ENCODE results near the gene RFLNA.
A peak's percentile ranks its signal among the peaks of the same experiment; 100 is the strongest.

RFLNA gene

DNA sequence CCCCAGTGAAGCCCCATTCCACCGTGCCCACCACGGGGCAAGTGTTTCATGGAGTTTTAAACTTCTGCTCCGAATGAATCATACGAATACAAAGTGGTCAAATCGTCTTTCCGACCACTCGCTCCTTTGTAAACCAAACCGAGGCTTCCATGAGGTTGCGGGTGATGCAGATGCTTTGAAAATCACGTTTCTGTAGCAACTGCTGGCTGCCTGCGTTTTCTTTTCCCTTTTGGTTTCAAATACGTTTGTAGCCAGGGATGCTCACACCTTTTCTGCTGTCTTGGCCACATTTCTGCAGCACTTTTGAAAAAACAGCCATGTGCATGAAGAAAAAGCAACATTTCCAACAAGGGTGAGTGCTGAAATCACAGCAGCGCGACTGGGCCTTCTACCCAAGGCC, 33.7 kb downstream of the RFLNA start:
- H3K79me1 ChIP-seq (ENCODE audit: low read length) = no peaks in the 10 kb centered on the region
- no peak overlapping the region for H2AK5ac ChIP-seq (ENCODE audit: low read length)
- no peak overlapping the region for H4K8ac ChIP-seq (ENCODE audit: low read depth, low read length)
- H3K9ac ChIP-seq (ENCODE audit: low read length) = no peak overlapping the region
- H3K27ac ChIP-seq (ENCODE audit: low read depth, low read length) = no peak overlapping the region
- H3K4me3 ChIP-seq (ENCODE audit: low read depth, low read length) = no peak overlapping the region
- H3K9me3 ChIP-seq (ENCODE audit: insufficient read depth, low read depth, low read length) = peaks cover 20% of the 10 kb centered on the region
- H3K4ac ChIP-seq (ENCODE audit: low read depth, low read length) = no peak overlapping the region
- no peak overlapping the region for H3K4me2 ChIP-seq (ENCODE audit: low read length)
- H2BK120ac ChIP-seq (ENCODE audit: insufficient read depth, low read length, poor library complexity) = no peak overlapping the region
- H3K4me1 ChIP-seq (ENCODE audit: control insufficient read depth in 1 of 2, insufficient read depth in 2 of 2, low read length in 2 of 2) = no peaks in the 10 kb centered on the region
- no peaks in the 10 kb centered on the region for H3K27me3 ChIP-seq (ENCODE audit: insufficient read depth, low read length)
- no peak for DNase-seq
- H2BK5ac ChIP-seq (ENCODE audit: low read depth, low read length, poor library complexity) = no peak overlapping the region
- H4K91ac ChIP-seq (ENCODE audit: low read depth, low read length) = no peak overlapping the region
- H3K36me3 ChIP-seq (ENCODE audit: control insufficient read depth in 1 of 2, insufficient read depth in 2 of 2, low read length in 2 of 2) = peaks cover 84 to 86% of the 10 kb centered on the region in 2 experiments
- no peak overlapping the region for H2AFZ ChIP-seq (ENCODE audit: insufficient read depth, low read length, poor library complexity)
- H4K12ac ChIP-seq (ENCODE audit: low read depth, low read length) = no peak overlapping the region
- no peak overlapping the region for H2BK12ac ChIP-seq (ENCODE audit: low read length)
- no CpG with 5 or more reads among the region's 14 CpGs for WGBS (ENCODE audit: extremely low coverage, insufficient coverage, insufficient read length)
- no peak overlapping the region for H3K23ac ChIP-seq (ENCODE audit: low read length)
- H3K14ac ChIP-seq (ENCODE audit: low read length) = no peak overlapping the region
- no peaks in the 10 kb centered on the region for H3K79me2 ChIP-seq (ENCODE audit: control insufficient read depth, insufficient read depth, low read length, poor library complexity)
- no peak overlapping the region for H3K18ac ChIP-seq (ENCODE audit: low read length)

DNA sequence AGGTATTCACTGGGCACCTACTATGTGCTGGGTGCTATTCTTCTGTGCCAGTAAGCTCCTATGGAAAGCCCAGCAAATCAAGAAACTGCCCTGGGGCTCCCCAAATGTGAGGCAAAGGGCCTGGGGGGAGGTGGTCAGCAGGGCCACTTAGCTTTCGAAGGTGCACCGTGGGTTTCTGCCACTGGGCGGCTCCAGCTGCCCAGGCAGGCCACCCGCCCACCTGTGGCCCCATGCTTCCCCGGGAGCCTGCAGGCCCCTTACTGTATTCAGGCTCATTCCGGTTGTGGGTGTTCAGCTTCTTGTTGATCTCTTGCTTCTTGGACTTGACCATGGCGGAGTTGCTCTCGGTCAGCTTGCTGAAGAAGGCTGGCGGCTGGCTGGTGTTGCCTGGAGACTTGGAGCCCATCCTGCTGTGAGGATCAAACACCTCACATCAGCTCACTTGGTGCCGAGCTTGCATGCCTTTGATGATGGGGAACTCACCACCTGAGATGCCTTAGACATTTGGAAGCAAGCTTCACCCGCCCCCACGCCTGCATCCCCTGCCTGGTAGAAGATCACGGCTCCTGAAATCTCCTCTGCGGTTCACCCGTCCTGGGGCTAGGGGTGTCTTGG, 37.3 kb downstream of the RFLNA start:
- Histone ChIP-seq H2BK12ac (ENCODE audit: low read length) (no peak overlapping the region), H2AFZ (ENCODE audit: insufficient read depth, low read length, poor library complexity) (no peak overlapping the region), H3K18ac (ENCODE audit: low read length) (no peak overlapping the region), H3K9me3 (ENCODE audit: insufficient read depth, low read depth, low read length) (peaks cover 7% of the 10 kb centered on the region), H3K27ac (ENCODE audit: low read depth, low read length) (no peak overlapping the region), H3K9ac (ENCODE audit: low read length) (no peak overlapping the region), H3K4me1 (ENCODE audit: control insufficient read depth in 1 of 2, insufficient read depth in 2 of 2, low read length in 2 of 2) (no peaks in the 10 kb centered on the region), H2BK5ac (ENCODE audit: low read depth, low read length, poor library complexity) (no peak overlapping the region), H3K4me2 (ENCODE audit: low read length) (no peak overlapping the region), H3K4me3 (ENCODE audit: low read depth, low read length) (no peak overlapping the region), H3K4ac (ENCODE audit: low read depth, low read length) (no peak overlapping the region), H4K8ac (ENCODE audit: low read depth, low read length) (no peak overlapping the region), H4K12ac (ENCODE audit: low read depth, low read length) (no peak overlapping the region), H2AK5ac (ENCODE audit: low read length) (no peak overlapping the region), H3K14ac (ENCODE audit: low read length) (no peak overlapping the region), H2BK120ac (ENCODE audit: insufficient read depth, low read length, poor library complexity) (no peak overlapping the region), H3K27me3 (ENCODE audit: insufficient read depth, low read length) (no peaks in the 10 kb centered on the region), H3K23ac (ENCODE audit: low read length) (no peak overlapping the region), H3K79me2 (ENCODE audit: control insufficient read depth, insufficient read depth, low read length, poor library complexity) (no peaks in the 10 kb centered on the region), H3K79me1 (ENCODE audit: low read length) (no peaks in the 10 kb centered on the region), H3K36me3 (ENCODE audit: control insufficient read depth in 1 of 2, insufficient read depth in 2 of 2, low read length in 2 of 2) (peaks cover 87 to 88% of the 10 kb centered on the region in 2 experiments), H4K91ac (ENCODE audit: low read depth, low read length) (no peak overlapping the region)
- WGBS (ENCODE audit: extremely low coverage, insufficient coverage, insufficient read length) = no CpG with 5 or more reads among the region's 15 CpGs
- no peak for DNase-seq

DNA sequence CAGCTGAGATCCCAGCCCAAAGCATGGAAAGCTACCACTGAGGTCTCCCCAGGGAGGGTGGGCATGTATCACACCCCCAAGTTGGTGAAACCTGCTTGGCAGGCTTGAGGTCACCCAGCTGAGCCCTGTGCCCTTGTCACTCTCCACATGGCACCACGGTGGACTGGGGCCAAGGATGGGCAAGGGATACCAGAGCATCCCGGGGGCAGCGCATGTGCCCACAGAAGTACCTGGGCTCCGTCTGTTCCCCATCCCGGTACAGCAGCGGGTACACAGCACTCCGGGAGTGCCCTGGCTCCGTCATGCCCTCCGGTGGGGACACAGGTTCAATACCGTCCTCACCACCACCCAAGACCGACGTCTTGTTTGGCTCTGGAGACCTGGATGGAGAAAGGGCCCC, 38.0 kb downstream of the RFLNA start:
- Histone ChIP-seq H3K27me3 (ENCODE audit: insufficient read depth, low read length) (no peaks in the 10 kb centered on the region), H2BK12ac (ENCODE audit: low read length) (no peak overlapping the region), H2BK120ac (ENCODE audit: insufficient read depth, low read length, poor library complexity) (no peak overlapping the region), H3K4me1 (ENCODE audit: control insufficient read depth in 1 of 2, insufficient read depth in 2 of 2, low read length in 2 of 2) (no peaks in the 10 kb centered on the region), H3K23ac (ENCODE audit: low read length) (no peak overlapping the region), H3K4me2 (ENCODE audit: low read length) (no peak overlapping the region), H2AFZ (ENCODE audit: insufficient read depth, low read length, poor library complexity) (no peak overlapping the region), H2AK5ac (ENCODE audit: low read length) (no peak overlapping the region), H3K79me1 (ENCODE audit: low read length) (no peaks in the 10 kb centered on the region), H3K9me3 (ENCODE audit: insufficient read depth, low read depth, low read length) (peaks cover 7% of the 10 kb centered on the region), H4K12ac (ENCODE audit: low read depth, low read length) (no peak overlapping the region), H2BK5ac (ENCODE audit: low read depth, low read length, poor library complexity) (no peak overlapping the region), H3K9ac (ENCODE audit: low read length) (no peak overlapping the region), H3K27ac (ENCODE audit: low read depth, low read length) (no peak overlapping the region), H3K14ac (ENCODE audit: low read length) (no peak overlapping the region), H3K18ac (ENCODE audit: low read length) (no peak overlapping the region), H4K8ac (ENCODE audit: low read depth, low read length) (no peak overlapping the region), H4K91ac (ENCODE audit: low read depth, low read length) (no peak overlapping the region), H3K4ac (ENCODE audit: low read depth, low read length) (no peak overlapping the region), H3K4me3 (ENCODE audit: low read depth, low read length) (no peak overlapping the region), H3K36me3 (ENCODE audit: control insufficient read depth in 1 of 2, insufficient read depth in 2 of 2, low read length in 2 of 2) (peaks cover 87 to 92% of the 10 kb centered on the region in 2 experiments), H3K79me2 (ENCODE audit: control insufficient read depth, insufficient read depth, low read length, poor library complexity) (no peaks in the 10 kb centered on the region)
- no peak for DNase-seq
- no CpG with 5 or more reads among the region's 12 CpGs for WGBS (ENCODE audit: extremely low coverage, insufficient coverage, insufficient read length)

DNA sequence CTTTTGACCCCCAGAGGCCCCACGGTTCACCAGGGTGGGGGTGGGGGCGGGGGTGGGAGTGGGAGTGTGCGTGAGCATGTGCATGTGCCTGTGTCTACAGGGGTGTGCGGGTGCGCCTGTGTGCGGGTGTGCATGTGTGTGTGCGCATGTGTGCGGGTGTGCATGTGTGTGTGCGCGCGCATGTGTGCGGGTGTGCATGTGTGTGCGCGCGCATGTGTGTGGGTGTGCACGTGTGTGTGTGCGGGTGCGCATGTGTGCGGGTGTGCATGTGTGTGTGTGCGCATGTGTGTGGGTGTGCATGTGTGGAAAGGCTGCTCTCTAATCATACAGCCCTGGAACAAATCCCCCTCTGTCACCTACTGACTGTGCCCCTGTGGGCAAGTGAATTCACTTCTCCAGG, 38.8 kb downstream of the RFLNA start:
- WGBS (ENCODE audit: extremely low coverage, insufficient coverage, insufficient read length) = no CpG with 5 or more reads among the region's 20 CpGs
- Histone ChIP-seq H2AK5ac (ENCODE audit: low read length) (no peak overlapping the region), H3K79me2 (ENCODE audit: control insufficient read depth, insufficient read depth, low read length, poor library complexity) (no peaks in the 10 kb centered on the region), H3K23ac (ENCODE audit: low read length) (no peak overlapping the region), H2BK120ac (ENCODE audit: insufficient read depth, low read length, poor library complexity) (no peak overlapping the region), H3K18ac (ENCODE audit: low read length) (no peak overlapping the region), H2BK5ac (ENCODE audit: low read depth, low read length, poor library complexity) (no peak overlapping the region), H4K12ac (ENCODE audit: low read depth, low read length) (no peak overlapping the region), H3K4ac (ENCODE audit: low read depth, low read length) (no peak overlapping the region), H2AFZ (ENCODE audit: insufficient read depth, low read length, poor library complexity) (no peak overlapping the region), H3K9me3 (ENCODE audit: insufficient read depth, low read depth, low read length) (peaks cover 7% of the 10 kb centered on the region), H2BK12ac (ENCODE audit: low read length) (no peak overlapping the region), H3K4me2 (ENCODE audit: low read length) (no peak overlapping the region), H3K36me3 (ENCODE audit: control insufficient read depth in 1 of 2, insufficient read depth in 2 of 2, low read length in 2 of 2) (peaks cover 81 to 89% of the 10 kb centered on the region in 2 experiments), H3K14ac (ENCODE audit: low read length) (no peak overlapping the region), H3K27me3 (ENCODE audit: insufficient read depth, low read length) (no peaks in the 10 kb centered on the region), H3K79me1 (ENCODE audit: low read length) (no peaks in the 10 kb centered on the region), H3K4me1 (ENCODE audit: control insufficient read depth in 1 of 2, insufficient read depth in 2 of 2, low read length in 2 of 2) (no peaks in the 10 kb centered on the region), H3K9ac (ENCODE audit: low read length) (no peak overlapping the region), H3K4me3 (ENCODE audit: low read depth, low read length) (peak overlapping the region; percentile 37), H4K91ac (ENCODE audit: low read depth, low read length) (no peak overlapping the region), H3K27ac (ENCODE audit: low read depth, low read length) (no peak overlapping the region), H4K8ac (ENCODE audit: low read depth, low read length) (no peak overlapping the region)
- DNase-seq = no peak

Measured in trophoblast cell (in vitro differentiated cells and primary cell).